AG04450 (cell line): ENCODE data around the gene TMEM141. TPM values are rescaled to one million over a fixed set of nuclear protein-coding genes. Genes with fewer than 3 reads are reported as not detected.

Source experiments
- CTCF ChIA-PET: fragments of 300-600, 350-600 bp; formaldehyde crosslinking; extraction: SDS; loops from one replicate; lab custom pipeline; 2022; ENCODE audit warnings: antibody characterized with exemption, inconsistent platforms; lab: Charles Lee
- POLR2A ChIA-PET: fragments of 350-600 bp; formaldehyde crosslinking; extraction: SDS; loops from one replicate; lab custom pipeline; 2021; ENCODE audit warnings: antibody characterized with exemption, inconsistent platforms; lab: Yijun Ruan, JAX
- DNase-seq: peaks from one replicate; pipeline ENCODE4 v3.0.0-alpha.2; 2011; ENCODE audit warnings: low read depth, low spot score
- H3K27ac ChIP-seq: one replicate; pipeline ENCODE4 v1.5.1; 2012; ENCODE audit warnings: low read depth, low read length, control low read depth
- H3K27me3 ChIP-seq: one replicate; pipeline ENCODE4 v1.6.0; 2012; ENCODE audit warnings: low read length; ENCODE audit not compliant: control insufficient read depth, insufficient read depth
- H3K4me3 ChIP-seq: 2 replicates; pipeline ENCODE4 v1.5.1; 2011; ENCODE audit warnings: mild to moderate bottlenecking, low read depth, low read length, control low read depth
- H3K9me3 ChIP-seq: 2 replicates; pipeline ENCODE4 v1.5.1; 2012; ENCODE audit warnings: low read length; ENCODE audit not compliant: control insufficient read depth, insufficient read depth
- CTCF ChIP-seq: IDR thresholded peaks from 2 replicates; pipeline ENCODE4 v1.5.1; 2011; ENCODE audit warnings: low read depth, low read length, control low read depth, inconsistent platforms
- polyA plus RNA-seq: library from polyadenylated mRNA; depleted of rRNA; stranded (reverse); fragments of >200 nt; gene quantifications from 2 replicates; pipeline ENCODE4 v1.2.3, GENCODE V29; 2011

Gene TMEM141
- polyA plus RNA-seq, 1 experiment: 34.9 TPM

GRCh38 chr9:136827794-136828473 lies 36.8 kb downstream of the TMEM141 start:
- no peak for DNase-seq
- Histone ChIP-seq H3K27ac (no peak overlapping the region), H3K4me3 (no peak overlapping the region), H3K27me3 (no peaks in the 10 kb centered on the region), H3K9me3 (no peaks in the 10 kb centered on the region)
- ChIA-PET CTCF (interaction anchor here (2.5 kb wide), 1 partner anchor 14 kb away, joined by 6 read pairs; the partner anchor contains the start of gene AJM1), POLR2A (no interaction called here)
- no peak for TF ChIP-seq CTCF

GRCh38 chr9:136828474-136829140 lies 37.5 kb downstream of the TMEM141 start:
- Histone ChIP-seq H3K27me3 (no peaks in the 10 kb centered on the region), H3K4me3 (no peak overlapping the region), H3K9me3 (no peaks in the 10 kb centered on the region), H3K27ac (no peak overlapping the region)
- no peak for TF ChIP-seq CTCF
- DNase-seq: no peak
- ChIA-PET POLR2A (no interaction called here), CTCF (interaction anchor here (2.5 kb wide), 1 partner anchor 13 kb away, joined by 6 read pairs; the partner anchor contains the start of gene AJM1)

GRCh38 chr9:136829412-136829811 lies 38.3 kb downstream of the TMEM141 start:
- TF ChIP-seq CTCF: no peak
- POLR2A ChIA-PET: no interaction called here
- no peak overlapping the region for H3K4me3 ChIP-seq
- H3K27me3 ChIP-seq: no peaks in the 10 kb centered on the region
- CTCF ChIA-PET: interaction anchor here (2.5 kb wide), 1 partner anchor 13 kb away, joined by 6 read pairs; the partner anchor contains the start of gene AJM1
- H3K9me3 ChIP-seq: no peaks in the 10 kb centered on the region
- DNase-seq: no peak
- H3K27ac ChIP-seq: no peak overlapping the region

- no peak overlapping the region for H3K4me3 ChIP-seq
- H3K27ac ChIP-seq: no peak overlapping the region
- TF ChIP-seq CTCF: no peak
- H3K9me3 ChIP-seq: no peaks in the 10 kb centered on the region
- ChIA-PET CTCF (interaction anchor here (2.5 kb wide), 1 partner anchor 12 kb away, joined by 6 read pairs; the partner anchor contains the start of gene AJM1), POLR2A (no interaction called here)
- DNase-seq: no peak
- no peaks in the 10 kb centered on the region for H3K27me3 ChIP-seq
Measured at GRCh38 chr9:136829981-136830885, 39.1 kb downstream of the TMEM141 start.
